Memory B cell (primary cell): ENCODE results near the gene RARRES2.

Source experiments
- ATAC-seq: fragments of 150-1000 bp; cut with Tn5 transposase; 2 replicates; pipeline ENCODE4 v1.10.0; 2021; ENCODE audit warnings: low read depth, mild to moderate bottlenecking, moderate library complexity
- DNase-seq, 2 donors: peaks; one replicate each; pipeline ENCODE4 v3.0.0; 2022; ENCODE audit warnings: low spot score in 2 of 2
- H3K27ac Mint-ChIP-seq: one replicate; pipeline ENCODE4 v1.8.0; 2022; ENCODE audit warnings: mild to moderate bottlenecking, moderate library complexity, mixed read lengths
- H3K27me3 Mint-ChIP-seq: one replicate; pipeline ENCODE4 v1.8.0; 2022; ENCODE audit warnings: mixed read lengths
- H3K36me3 Mint-ChIP-seq: one replicate; pipeline ENCODE4 v1.8.0; 2022; ENCODE audit warnings: mild to moderate bottlenecking, mixed read lengths
- H3K4me1 Mint-ChIP-seq: one replicate; pipeline ENCODE4 v1.8.0; 2022; ENCODE audit warnings: mixed read lengths
- H3K4me3 Mint-ChIP-seq: one replicate; pipeline ENCODE4 v1.8.0; 2022; ENCODE audit warnings: mild to moderate bottlenecking, moderate library complexity, mixed read lengths
- H3K9me3 Mint-ChIP-seq: one replicate; pipeline ENCODE4 v1.8.0; 2022; ENCODE audit warnings: mixed read lengths

Gene RARRES2

DNA sequence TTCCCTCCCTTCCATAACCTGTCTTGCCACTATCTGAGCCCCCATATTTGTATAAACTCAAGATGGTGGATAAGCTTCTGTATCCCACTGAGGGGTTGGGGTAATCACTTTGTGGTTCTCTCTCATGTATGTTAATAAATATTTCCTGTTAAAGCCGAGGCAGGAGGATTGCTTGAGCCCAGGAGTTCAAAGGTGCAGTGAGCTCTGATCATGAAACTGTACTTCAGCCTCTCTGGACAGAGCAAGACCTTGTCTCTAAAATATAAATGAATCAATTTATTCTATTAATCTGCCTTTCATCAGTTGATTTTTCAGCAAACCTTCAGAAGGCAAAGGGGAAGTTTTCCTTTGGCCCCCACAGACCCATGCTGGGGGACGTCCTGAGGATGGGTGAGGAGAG lies 1.8 kb upstream of the RARRES2 start:
- Mint-ChIP-seq H3K9me3 (peaks cover 5% of the 10 kb centered on the region), H3K4me1 (peaks cover 9% of the 10 kb centered on the region), H3K27me3 (peaks cover 25% of the 10 kb centered on the region), H3K36me3 (peaks cover 18% of the 10 kb centered on the region), H3K27ac (no peak overlapping the region), H3K4me3 (no peak overlapping the region)
- no peak for DNase-seq
- no peak for ATAC-seq

DNA sequence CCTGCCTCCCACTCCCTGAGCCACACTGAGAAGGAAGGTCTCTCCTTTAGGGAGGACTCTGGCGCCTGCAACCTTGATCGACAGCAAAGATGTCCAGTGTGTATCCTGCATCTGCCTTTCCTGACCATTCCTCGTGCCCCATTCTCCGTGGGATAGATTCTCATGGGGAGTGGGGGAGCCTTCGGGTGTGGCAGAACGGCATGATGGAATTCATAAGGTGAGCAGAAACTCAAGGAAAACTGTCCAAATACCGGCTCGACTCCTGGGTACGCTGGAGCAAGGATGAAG lies 636 bp upstream of the RARRES2 start:
- Mint-ChIP-seq H3K4me1 (peaks cover 9% of the 10 kb centered on the region), H3K27ac (no peak overlapping the region), H3K9me3 (peaks cover 4% of the 10 kb centered on the region), H3K27me3 (peaks cover 27% of the 10 kb centered on the region), H3K36me3 (peaks cover 24% of the 10 kb centered on the region), H3K4me3 (peak overlapping the region; percentile 11)
- DNase-seq (no peak), ATAC-seq (no peak)

DNA sequence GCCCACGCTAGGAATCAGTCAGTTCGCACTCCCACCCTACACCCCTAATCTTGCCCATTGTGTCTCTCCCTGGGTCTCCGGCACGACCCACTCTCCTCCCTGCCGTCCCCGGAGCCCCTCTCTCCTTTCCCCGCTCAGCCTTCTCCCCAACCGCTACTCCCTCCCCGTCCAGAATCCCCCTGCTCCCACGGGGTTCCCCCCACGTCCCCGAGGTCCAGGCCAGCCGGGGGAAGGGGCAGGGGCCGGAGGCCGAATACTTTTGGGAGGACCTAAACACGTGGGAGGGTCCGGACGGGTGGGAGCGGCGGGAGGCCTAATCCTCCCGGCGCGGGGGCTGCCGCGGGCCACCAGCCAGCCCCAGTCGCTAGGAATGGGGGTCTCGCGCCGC lies 560 bp downstream of the RARRES2 start:
- Mint-ChIP-seq H3K36me3 (peaks cover 22% of the 10 kb centered on the region), H3K9me3 (peaks cover 4% of the 10 kb centered on the region), H3K27me3 (peaks cover 19% of the 10 kb centered on the region), H3K4me1 (peaks cover 9% of the 10 kb centered on the region), H3K27ac (no peak overlapping the region), H3K4me3 (no peak overlapping the region)
- DNase-seq (no peak), ATAC-seq (no peak)

DNA sequence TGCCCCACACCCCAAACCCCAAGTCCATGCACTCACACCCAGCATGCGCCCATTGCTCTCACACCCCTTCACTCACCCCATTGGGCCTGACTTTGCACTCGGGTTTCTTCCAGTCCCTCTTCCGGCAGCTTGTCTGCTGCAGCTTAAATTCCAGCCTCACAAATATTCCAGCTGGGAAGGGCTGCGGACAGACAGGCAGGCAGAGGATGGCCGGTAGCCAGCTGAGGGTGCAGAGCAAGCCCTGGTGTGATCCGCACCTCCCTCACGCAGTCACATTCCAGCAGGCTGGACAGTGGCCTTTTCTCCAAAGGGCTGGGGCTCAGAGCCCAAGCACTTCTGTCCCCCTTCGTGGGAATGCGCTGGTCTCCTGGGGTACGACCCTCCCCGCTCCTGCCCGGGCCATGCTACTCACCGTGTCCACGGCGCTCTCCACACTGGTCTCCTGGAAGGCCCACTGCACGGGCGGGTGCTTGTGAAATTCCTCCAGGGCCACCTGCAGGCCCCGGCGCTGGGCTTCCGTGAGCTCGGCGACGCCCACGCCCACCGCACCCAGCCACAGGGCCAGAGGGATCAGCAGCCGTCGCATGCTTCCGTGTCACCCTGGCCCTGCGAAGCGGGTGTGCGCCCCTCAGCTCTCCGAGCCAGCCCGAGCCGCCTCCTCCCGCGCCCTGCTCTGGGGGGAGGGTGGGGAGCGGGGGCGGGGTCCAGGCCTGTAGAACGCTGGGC lies 1.2 kb downstream of the RARRES2 start:
- peak overlapping the region; percentile 35 for H3K4me3 Mint-ChIP-seq
- H3K27me3 Mint-ChIP-seq, result peaks cover 19% of the 10 kb centered on the region
- H3K9me3 Mint-ChIP-seq, result peaks cover 4% of the 10 kb centered on the region
- peaks cover 9% of the 10 kb centered on the region for H3K4me1 Mint-ChIP-seq
- H3K36me3 Mint-ChIP-seq, result peaks cover 22% of the 10 kb centered on the region
- peak; percentile 44 for ATAC-seq
- H3K27ac Mint-ChIP-seq, result no peak overlapping the region
- no peak for DNase-seq

DNA sequence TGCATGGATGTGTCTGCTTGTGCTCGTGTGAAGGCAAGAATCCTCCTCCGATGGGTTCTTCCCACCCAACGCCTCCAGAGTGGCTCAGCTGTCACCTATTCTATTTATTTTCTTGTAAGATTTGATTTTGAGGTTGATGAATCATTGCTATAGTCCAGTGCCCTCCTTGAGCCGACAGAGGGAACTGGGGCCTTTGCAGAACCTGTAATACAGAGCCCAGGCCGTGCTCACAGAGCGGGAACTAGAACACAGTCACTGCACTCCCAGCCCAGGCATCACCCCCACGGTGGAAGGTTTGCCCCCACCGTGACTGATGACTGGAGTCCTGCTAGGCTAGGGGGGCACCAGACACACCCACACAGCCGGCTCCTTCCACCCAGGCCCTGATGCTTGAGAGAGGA lies 2.0 kb downstream of the RARRES2 start:
- peaks cover 22% of the 10 kb centered on the region for H3K36me3 Mint-ChIP-seq
- no peak overlapping the region for H3K4me3 Mint-ChIP-seq
- no peak for DNase-seq
- no peak overlapping the region for H3K27ac Mint-ChIP-seq
- H3K9me3 Mint-ChIP-seq, result peaks cover 4% of the 10 kb centered on the region
- H3K27me3 Mint-ChIP-seq, result peaks cover 19% of the 10 kb centered on the region
- H3K4me1 Mint-ChIP-seq, result peaks cover 9% of the 10 kb centered on the region
- ATAC-seq, result peak; percentile 42

DNA sequence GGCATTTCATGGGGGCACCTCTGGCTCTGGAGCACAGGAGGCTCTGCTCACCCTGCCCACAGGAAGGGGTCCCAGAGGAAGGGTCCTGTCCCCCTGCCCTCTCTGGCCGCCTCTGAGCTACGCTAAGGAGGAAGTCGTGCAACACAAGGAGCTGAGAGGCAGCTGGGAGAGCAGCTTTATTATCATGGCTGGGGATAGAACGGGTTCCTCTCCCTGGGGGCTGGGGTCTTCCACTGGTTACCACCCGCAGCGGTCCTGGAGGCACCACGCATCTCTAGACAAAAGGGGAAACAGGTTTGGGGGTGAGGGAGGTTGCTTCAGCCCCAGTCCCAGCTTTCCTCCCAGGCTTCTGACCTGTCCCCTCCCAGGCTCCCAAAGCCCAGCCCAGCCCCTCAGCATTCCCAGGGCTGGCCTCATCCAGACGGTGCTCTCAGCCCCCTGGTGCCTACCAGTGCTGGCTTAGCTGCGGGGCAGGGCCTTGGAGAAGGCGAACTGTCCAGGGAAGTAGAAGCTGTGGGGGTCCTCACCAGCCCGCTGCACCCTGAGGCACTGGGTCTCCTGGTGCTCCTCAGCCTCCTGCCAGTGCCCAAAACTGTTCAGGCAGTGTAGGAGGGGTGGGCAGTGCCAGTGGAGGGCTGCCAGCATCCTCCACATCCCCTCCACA lies 3.1 kb downstream of the RARRES2 start:
- Mint-ChIP-seq H3K27me3 (peaks cover 15% of the 10 kb centered on the region), H3K9me3 (peaks cover 2% of the 10 kb centered on the region), H3K4me3 (no peak overlapping the region), H3K4me1 (peaks cover 9% of the 10 kb centered on the region), H3K36me3 (peaks cover 17% of the 10 kb centered on the region), H3K27ac (no peak overlapping the region)
- no peak for DNase-seq
- no peak for ATAC-seq

DNA sequence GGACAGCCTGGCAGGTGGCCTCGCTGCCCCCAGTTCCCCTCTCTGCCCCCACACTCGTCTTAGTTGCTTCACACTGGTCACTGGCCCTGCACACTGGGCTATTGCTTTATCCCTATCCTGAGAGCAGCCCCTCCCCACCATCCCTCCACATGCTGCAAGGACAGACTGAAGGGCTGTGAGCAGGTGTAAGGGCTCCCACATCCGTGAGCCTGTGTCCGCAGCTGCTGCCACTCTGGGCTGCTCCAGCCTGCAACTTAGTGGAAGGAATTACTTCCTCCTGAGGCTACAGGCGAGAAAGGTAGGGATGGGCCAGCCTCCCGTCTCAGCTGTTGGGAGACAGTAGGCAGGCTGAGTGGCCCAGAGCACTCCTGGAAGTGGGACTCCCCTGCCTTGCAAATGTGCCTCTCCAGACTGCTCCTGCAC lies 3.8 kb downstream of the RARRES2 start:
- H3K9me3 Mint-ChIP-seq, result no peaks in the 10 kb centered on the region
- peaks cover 11% of the 10 kb centered on the region for H3K4me1 Mint-ChIP-seq
- peaks cover 17% of the 10 kb centered on the region for H3K36me3 Mint-ChIP-seq
- no peak overlapping the region for H3K4me3 Mint-ChIP-seq
- DNase-seq (no peak), ATAC-seq (no peak)
- no peak overlapping the region for H3K27ac Mint-ChIP-seq
- H3K27me3 Mint-ChIP-seq, result peaks cover 15% of the 10 kb centered on the region

DNA sequence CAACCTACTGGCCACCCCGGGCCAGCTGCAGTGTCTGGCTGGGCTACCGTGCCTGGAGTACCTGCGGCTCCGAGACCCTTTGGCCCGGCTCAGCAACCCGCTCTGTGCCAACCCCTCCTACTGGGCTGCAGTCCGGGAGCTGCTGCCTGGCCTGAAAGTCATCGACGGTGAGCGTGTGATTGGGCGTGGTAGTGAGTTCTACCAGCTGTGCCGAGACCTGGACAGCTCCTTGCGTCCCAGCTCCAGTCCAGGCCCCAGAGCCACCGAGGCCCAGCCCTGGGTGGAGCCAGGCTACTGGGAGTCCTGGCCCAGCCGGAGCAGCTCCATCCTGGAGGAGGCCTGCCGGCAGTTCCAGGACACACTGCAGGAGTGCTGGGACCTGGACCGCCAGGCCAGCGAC lies 4.2 kb downstream of the RARRES2 start:
- Mint-ChIP-seq H3K4me3 (no peak overlapping the region), H3K27me3 (peaks cover 14% of the 10 kb centered on the region), H3K36me3 (peaks cover 17% of the 10 kb centered on the region), H3K9me3 (no peaks in the 10 kb centered on the region), H3K27ac (no peak overlapping the region), H3K4me1 (peaks cover 11% of the 10 kb centered on the region)
- no peak for DNase-seq
- ATAC-seq, result no peak

DNA sequence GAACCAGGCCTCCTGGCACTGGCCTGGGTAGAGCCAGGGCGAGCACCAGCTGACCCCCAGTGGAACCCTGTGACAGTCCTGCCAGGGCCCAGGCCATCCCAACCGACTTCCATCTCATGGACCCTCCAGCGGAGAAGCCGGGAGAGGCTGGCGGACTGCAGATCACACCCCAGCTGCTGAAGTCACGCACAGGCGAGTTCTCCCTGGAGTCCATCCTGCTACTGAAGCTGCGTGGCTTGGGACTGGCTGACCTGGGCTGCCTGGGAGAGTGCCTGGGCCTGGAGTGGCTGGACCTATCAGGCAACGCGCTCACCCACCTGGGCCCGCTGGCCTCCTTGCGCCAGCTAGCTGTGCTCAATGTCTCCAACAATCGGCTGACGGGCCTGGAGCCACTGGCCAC lies 4.7 kb downstream of the RARRES2 start:
- no peaks in the 10 kb centered on the region for H3K9me3 Mint-ChIP-seq
- H3K36me3 Mint-ChIP-seq, result peaks cover 19% of the 10 kb centered on the region
- H3K27me3 Mint-ChIP-seq, result peaks cover 10% of the 10 kb centered on the region
- H3K27ac Mint-ChIP-seq, result no peak overlapping the region
- ATAC-seq (no peak), DNase-seq (no peak)
- peaks cover 11% of the 10 kb centered on the region for H3K4me1 Mint-ChIP-seq
- no peak overlapping the region for H3K4me3 Mint-ChIP-seq

DNA sequence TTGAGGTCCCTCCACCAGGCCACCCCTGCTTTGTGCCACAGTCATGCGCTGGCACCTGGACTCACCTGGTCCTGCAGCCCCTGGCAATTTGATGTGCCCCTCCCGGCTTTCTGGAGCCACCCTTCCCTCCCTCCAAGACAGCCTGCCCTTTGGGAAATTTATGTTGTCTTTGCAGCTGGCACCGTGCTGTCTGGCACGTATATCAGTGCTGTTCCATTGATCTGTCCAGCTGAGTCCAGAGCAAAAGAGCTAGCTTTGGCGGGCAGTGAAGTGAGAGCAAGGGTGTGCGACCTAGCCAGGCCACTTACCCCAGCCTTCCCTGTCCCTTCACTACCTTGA lies 5.7 kb downstream of the RARRES2 start:
- H3K4me1 Mint-ChIP-seq, result peaks cover 10% of the 10 kb centered on the region
- H3K27ac Mint-ChIP-seq, result no peak overlapping the region
- DNase-seq (no peak), ATAC-seq (no peak)
- no peaks in the 10 kb centered on the region for H3K9me3 Mint-ChIP-seq
- H3K36me3 Mint-ChIP-seq, result peaks cover 20% of the 10 kb centered on the region
- H3K27me3 Mint-ChIP-seq, result peaks cover 6% of the 10 kb centered on the region
- H3K4me3 Mint-ChIP-seq, result no peak overlapping the region

DNA sequence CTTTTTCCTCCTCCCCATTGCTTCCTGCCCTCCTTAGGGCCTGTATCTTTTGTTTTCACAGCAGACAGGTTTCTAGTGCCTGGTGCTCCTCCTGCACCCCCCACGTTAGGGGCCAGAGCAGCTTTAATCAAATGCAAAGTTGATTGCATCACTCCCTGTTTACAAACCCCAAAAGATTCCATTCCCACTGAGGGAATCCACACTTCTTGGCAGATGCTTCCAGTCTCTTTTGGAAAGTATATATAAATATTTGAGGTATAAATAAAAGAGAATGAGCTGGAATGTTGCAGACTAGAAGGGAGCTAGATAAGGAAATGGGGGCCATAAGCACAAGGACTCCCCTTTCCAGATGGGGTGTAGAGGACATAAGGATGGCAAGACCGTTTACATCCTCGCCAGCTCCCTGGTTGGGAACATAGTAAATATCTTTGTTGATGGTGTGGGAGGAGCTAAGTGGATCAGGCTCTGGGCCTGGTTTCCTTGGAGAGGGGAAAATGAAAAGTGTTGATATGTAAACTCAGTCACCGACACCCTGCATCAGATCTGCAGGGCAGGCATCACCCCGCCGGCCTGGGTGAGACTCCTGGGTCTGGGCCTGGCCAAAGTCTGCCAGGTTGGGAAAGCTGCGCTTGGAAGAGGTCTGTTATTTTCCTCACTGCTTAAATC lies 6.2 kb downstream of the RARRES2 start:
- peaks cover 22% of the 10 kb centered on the region for H3K36me3 Mint-ChIP-seq
- peaks cover 7% of the 10 kb centered on the region for H3K4me1 Mint-ChIP-seq
- H3K27ac Mint-ChIP-seq, result no peak overlapping the region
- no peak overlapping the region for H3K4me3 Mint-ChIP-seq
- no peak for DNase-seq
- no peaks in the 10 kb centered on the region for H3K9me3 Mint-ChIP-seq
- H3K27me3 Mint-ChIP-seq, result peaks cover 3% of the 10 kb centered on the region
- no peak for ATAC-seq

DNA sequence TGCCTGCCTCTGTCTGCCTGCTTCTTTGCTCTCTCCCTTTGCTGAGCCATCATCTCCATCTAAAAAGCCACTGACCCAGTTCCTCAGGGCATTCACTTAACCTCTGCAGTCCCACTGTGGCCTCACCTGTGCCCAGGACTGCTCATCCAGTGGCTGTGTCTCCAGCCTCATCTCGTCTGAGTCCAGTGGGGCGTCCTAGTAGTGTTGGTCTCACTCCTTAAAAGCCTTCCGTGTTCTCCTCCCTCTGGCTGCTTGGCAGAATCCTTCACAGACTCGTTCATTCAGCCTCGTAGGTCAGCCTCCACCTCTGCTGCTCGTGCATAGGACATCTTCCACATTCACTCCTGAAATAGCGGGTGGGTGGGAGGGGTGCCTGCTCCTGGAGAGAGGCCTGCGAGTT lies 7.3 kb downstream of the RARRES2 start:
- H3K36me3 Mint-ChIP-seq, result peaks cover 20% of the 10 kb centered on the region
- no peak for DNase-seq
- H3K27ac Mint-ChIP-seq, result no peak overlapping the region
- H3K27me3 Mint-ChIP-seq, result peaks cover 2% of the 10 kb centered on the region
- H3K9me3 Mint-ChIP-seq, result no peaks in the 10 kb centered on the region
- H3K4me1 Mint-ChIP-seq, result peaks cover 2% of the 10 kb centered on the region
- no peak for ATAC-seq
- no peak overlapping the region for H3K4me3 Mint-ChIP-seq

DNA sequence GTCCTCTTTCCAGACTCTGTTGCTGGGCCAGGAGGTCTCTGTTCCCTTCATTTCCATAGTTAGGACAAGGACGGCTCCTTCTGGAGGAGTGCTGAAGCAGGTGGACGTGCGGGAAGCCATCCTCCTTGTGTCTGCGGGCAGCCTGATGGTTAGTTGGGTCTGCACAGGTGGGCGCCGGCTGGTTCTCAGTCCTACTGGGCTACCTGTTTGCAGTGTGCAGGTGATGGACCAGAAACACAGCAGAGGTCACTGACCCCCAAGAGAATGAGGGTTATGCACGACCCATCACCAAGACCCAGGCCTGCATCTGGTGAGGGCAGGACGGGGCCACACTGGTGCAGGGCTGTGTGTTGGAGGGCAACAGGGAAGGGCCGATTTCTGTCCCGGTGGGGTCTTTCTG lies 7.8 kb downstream of the RARRES2 start:
- peaks cover 25% of the 10 kb centered on the region for H3K36me3 Mint-ChIP-seq
- H3K9me3 Mint-ChIP-seq, result no peaks in the 10 kb centered on the region
- no peak overlapping the region for H3K27ac Mint-ChIP-seq
- H3K4me3 Mint-ChIP-seq, result no peak overlapping the region
- ATAC-seq (no peak), DNase-seq (no peak)
- H3K4me1 Mint-ChIP-seq, result peaks cover 2% of the 10 kb centered on the region
- H3K27me3 Mint-ChIP-seq, result peaks cover 2% of the 10 kb centered on the region

DNA sequence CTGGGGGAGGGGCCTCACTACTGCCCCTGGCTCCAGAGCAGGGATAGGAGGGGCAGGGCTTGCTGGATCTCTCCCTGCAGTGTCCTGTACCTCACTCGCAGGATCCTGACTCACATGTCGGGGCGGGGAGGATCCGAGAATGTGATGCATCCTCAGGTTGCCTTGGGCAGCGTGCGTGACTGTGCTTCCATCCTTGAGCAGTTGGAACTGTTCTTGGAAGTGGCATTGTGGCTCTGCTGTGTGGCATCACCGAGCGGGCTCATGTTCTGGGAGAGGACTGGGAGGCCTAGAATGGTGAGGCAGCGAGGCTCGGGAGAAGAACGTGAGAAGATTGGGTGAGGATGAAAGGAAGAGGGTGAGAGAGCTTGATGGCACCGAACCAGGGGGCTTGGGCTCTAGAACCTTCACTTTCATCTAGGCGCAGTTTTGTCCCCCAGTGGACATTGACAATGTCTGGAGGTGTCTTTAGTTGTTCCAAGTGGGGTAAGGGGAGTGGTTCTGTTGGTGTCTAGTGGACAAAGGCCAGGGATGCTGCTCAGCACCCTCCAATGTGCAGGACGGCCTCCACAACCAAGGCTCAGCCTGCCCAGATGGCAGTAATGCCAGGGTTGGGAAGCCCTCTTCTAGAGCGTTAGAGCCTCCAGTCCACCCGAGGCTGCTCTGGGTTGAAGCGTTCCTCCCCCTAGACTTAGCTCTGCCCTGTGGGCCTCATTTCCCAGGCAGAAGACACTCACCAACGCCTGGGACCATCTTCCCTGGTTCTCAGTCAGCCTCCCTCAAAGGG lies 8.4 kb downstream of the RARRES2 start:
- Mint-ChIP-seq H3K4me1 (peaks cover 2% of the 10 kb centered on the region), H3K9me3 (no peaks in the 10 kb centered on the region), H3K27me3 (peaks cover 1% of the 10 kb centered on the region), H3K4me3 (no peak overlapping the region), H3K36me3 (peaks cover 23% of the 10 kb centered on the region), H3K27ac (no peak overlapping the region)
- no peak for ATAC-seq
- DNase-seq, result no peak
